Endodermal cell (in vitro differentiated cells): ENCODE results near the gene NUP98. TPM values are rescaled to one million over a fixed set of nuclear protein-coding genes. Genes with fewer than 3 reads are reported as not detected.

Source experiments
- DNase-seq: peaks from one replicate; pipeline ENCODE4 v3.0.0-alpha.2; 2017
- H3K27ac ChIP-seq: 2 replicates; pipeline ENCODE4 v1.5.1; 2013; ENCODE audit warnings: mild to moderate bottlenecking, low read depth, low read length, moderate library complexity
- H3K27me3 ChIP-seq: 2 replicates; pipeline ENCODE4 v1.6.1; 2013; ENCODE audit warnings: mild to moderate bottlenecking, low read length, moderate library complexity; ENCODE audit not compliant: insufficient read depth, control insufficient read depth, poor library complexity, severe bottlenecking
- H3K36me3 ChIP-seq: 2 replicates; pipeline ENCODE4 v1.7.0; 2013; ENCODE audit warnings: mild to moderate bottlenecking, low read length, moderate library complexity; ENCODE audit not compliant: control insufficient read depth, insufficient read depth
- H3K4me1 ChIP-seq: one replicate; pipeline ENCODE4 v1.7.0; 2013; ENCODE audit warnings: low read length; ENCODE audit not compliant: control insufficient read depth, insufficient read depth
- H3K4me3 ChIP-seq: 2 replicates; pipeline ENCODE4 v1.5.1; 2013; ENCODE audit warnings: mild to moderate bottlenecking, low read length, moderate library complexity
- H3K9ac ChIP-seq: 2 replicates; pipeline ENCODE4 v1.6.1; 2013; ENCODE audit warnings: mild to moderate bottlenecking, low read length, moderate library complexity; ENCODE audit not compliant: poor library complexity, severe bottlenecking; ENCODE audit errors: extremely low read depth
- H3K9me3 ChIP-seq: 2 replicates; pipeline ENCODE4 v1.6.1; 2013; ENCODE audit warnings: mild to moderate bottlenecking, low read length, moderate library complexity; ENCODE audit not compliant: control insufficient read depth
- H3K27ac Mint-ChIP-seq: 2 replicates; pipeline ENCODE4 v1.8.0; 2020; ENCODE audit warnings: mixed read lengths
- H3K27me3 Mint-ChIP-seq: 2 replicates; pipeline ENCODE4 v1.8.0; 2021; ENCODE audit warnings: mild to moderate bottlenecking, mixed read lengths; ENCODE audit not compliant: insufficient read depth
- H3K36me3 Mint-ChIP-seq: 2 replicates; pipeline ENCODE4 v1.8.0; 2020; ENCODE audit warnings: low read depth, mixed read lengths
- H3K4me1 Mint-ChIP-seq: 2 replicates; pipeline ENCODE4 v1.8.0; 2020; ENCODE audit warnings: mixed read lengths
- H3K4me3 Mint-ChIP-seq: 2 replicates; pipeline ENCODE4 v1.8.0; 2020; ENCODE audit warnings: mild to moderate bottlenecking, moderate library complexity, mixed read lengths
- H3K9me3 Mint-ChIP-seq: 2 replicates; pipeline ENCODE4 v1.8.0; 2020; ENCODE audit warnings: mild to moderate bottlenecking, mixed read lengths
- CTCF ChIP-seq: fragments of 200-600 bp; sonication (generic); conservative IDR thresholded peaks from 2 replicates; pipeline ENCODE4 v1.5.0; 2021; ENCODE audit warnings: antibody characterized with exemption, mild to moderate bottlenecking
- WGBS, 2 experiments: methylation state at CpG; one replicate each; pipeline versions ENCODE4 v1.1.5 to v1.1.7; 2013; ENCODE audit warnings: missing lambda C conversion rate in 2 of 2, mixed read lengths in 1 of 2; ENCODE audit not compliant: insufficient coverage in 1 of 2, insufficient read length in 1 of 2; 5-methylcytosine and 5-hydroxymethylcytosine counted together
- total RNA-seq, 2 donors: library from RNA; stranded (reverse); fragmentation: NEBNext Ultra II Directional in 1 of 2; extraction: Animal tissue kit (Norgen Biotek cat#: 25700) in 1 of 2; gene quantifications; 2 replicates in 1 of 2; 3 replicates in 1 of 2; pipeline ENCODE4 v1.2.1, GENCODE V29; 2021

NUP98 gene
- total RNA-seq, 2 donors from 2014 or later: 81.6 to 92.6 TPM

GRCh38 chr11:3627291-3627690 lies 170.1 kb downstream of the NUP98 start:
- Histone ChIP-seq H3K36me3 (no peaks in the 10 kb centered on the region), H3K27ac (no peak overlapping the region), H3K27me3 (no peaks in the 10 kb centered on the region), H3K4me3 (no peak overlapping the region), H3K9ac (no peak overlapping the region), H3K4me1 (no peaks in the 10 kb centered on the region), H3K9me3 (no peaks in the 10 kb centered on the region)
- 93% methylated on average over 1 of the region's 1 CpG; no CpG with 5 or more reads in 1 of the 2 experiments for WGBS, 2 experiments
- Mint-ChIP-seq H3K4me3 (no peak overlapping the region), H3K36me3 (no peaks in the 10 kb centered on the region), H3K4me1 (no peaks in the 10 kb centered on the region), H3K27ac (no peak overlapping the region), H3K9me3 (no peaks in the 10 kb centered on the region), H3K27me3 (no peaks in the 10 kb centered on the region)
- no peak for DNase-seq
- TF ChIP-seq CTCF: no peak

GRCh38 chr11:3626250-3626960 lies 170.9 kb downstream of the NUP98 start:
- H3K4me3 ChIP-seq: no peak overlapping the region
- H3K27ac ChIP-seq: no peak overlapping the region
- H3K9ac ChIP-seq: no peak overlapping the region
- H3K36me3 ChIP-seq: no peaks in the 10 kb centered on the region
- peak; percentile 48 for TF ChIP-seq CTCF
- 92% methylated on average over 11 to 23 of the region's 23 CpGs for WGBS, 2 experiments
- no peaks in the 10 kb centered on the region for H3K4me1 ChIP-seq
- H3K9me3 ChIP-seq: no peaks in the 10 kb centered on the region
- H3K9me3 Mint-ChIP-seq: no peaks in the 10 kb centered on the region
- H3K36me3 Mint-ChIP-seq: no peaks in the 10 kb centered on the region
- H3K4me3 Mint-ChIP-seq: no peak overlapping the region
- no peaks in the 10 kb centered on the region for H3K27me3 ChIP-seq
- DNase-seq: peak; percentile 62
- peaks cover 6% of the 10 kb centered on the region for H3K4me1 Mint-ChIP-seq
- H3K27me3 Mint-ChIP-seq: no peaks in the 10 kb centered on the region
- no peak overlapping the region for H3K27ac Mint-ChIP-seq

Other genes starting within 250 kb of the NUP98 start
- 1 to 10 TPM; 6.4 to 7.8 TPM for gene ART5, start 155.6 kb downstream of the NUP98 start, total RNA-seq
- not detected for gene ART1, start 152.4 kb downstream of the NUP98 start, total RNA-seq
- gene CHRNA10, start 126.2 kb downstream of the NUP98 start, total RNA-seq: 1 to 10 TPM; 1.8 TPM
- 10 to 100 TPM; 38.5 to 52.2 TPM for gene PGAP2, start 11.0 kb upstream of the NUP98 start, total RNA-seq
- gene RHOG, start 43.4 kb upstream of the NUP98 start, total RNA-seq: 10 to 100 TPM; 25.5 to 27.6 TPM
- gene STIM1, start 58.1 kb upstream of the NUP98 start, total RNA-seq: 10 to 100 TPM; 20.9 to 27.9 TPM